ENCODE measurements around the gene CFDP1.
A peak's percentile ranks its signal among the peaks of the same experiment; 100 is the strongest.

Gene CFDP1

GRCh38 chr16:75323198-75323597 is 110.1 kb downstream of the CFDP1 start:
- Histone ChIP-seq H3K27ac (ENCODE audit: extremely low read depth, low read depth, low read length) (no peak overlapping the region), H3K4me3 (ENCODE audit: low read depth, low read length) (no peak overlapping the region), H3K36me3 (ENCODE audit: control insufficient read depth in 2 of 2, insufficient read depth in 1 of 2, low read length in 2 of 2) (no peaks in the 10 kb centered on the region), H3K4me1 (ENCODE audit: control insufficient read depth, insufficient read depth, low read length) (peaks cover 10% of the 10 kb centered on the region), H3K9me3 (ENCODE audit: control insufficient read depth, insufficient read depth, low read depth, low read length) (no peaks in the 10 kb centered on the region)
- TF ChIP-seq, protein P1, sequence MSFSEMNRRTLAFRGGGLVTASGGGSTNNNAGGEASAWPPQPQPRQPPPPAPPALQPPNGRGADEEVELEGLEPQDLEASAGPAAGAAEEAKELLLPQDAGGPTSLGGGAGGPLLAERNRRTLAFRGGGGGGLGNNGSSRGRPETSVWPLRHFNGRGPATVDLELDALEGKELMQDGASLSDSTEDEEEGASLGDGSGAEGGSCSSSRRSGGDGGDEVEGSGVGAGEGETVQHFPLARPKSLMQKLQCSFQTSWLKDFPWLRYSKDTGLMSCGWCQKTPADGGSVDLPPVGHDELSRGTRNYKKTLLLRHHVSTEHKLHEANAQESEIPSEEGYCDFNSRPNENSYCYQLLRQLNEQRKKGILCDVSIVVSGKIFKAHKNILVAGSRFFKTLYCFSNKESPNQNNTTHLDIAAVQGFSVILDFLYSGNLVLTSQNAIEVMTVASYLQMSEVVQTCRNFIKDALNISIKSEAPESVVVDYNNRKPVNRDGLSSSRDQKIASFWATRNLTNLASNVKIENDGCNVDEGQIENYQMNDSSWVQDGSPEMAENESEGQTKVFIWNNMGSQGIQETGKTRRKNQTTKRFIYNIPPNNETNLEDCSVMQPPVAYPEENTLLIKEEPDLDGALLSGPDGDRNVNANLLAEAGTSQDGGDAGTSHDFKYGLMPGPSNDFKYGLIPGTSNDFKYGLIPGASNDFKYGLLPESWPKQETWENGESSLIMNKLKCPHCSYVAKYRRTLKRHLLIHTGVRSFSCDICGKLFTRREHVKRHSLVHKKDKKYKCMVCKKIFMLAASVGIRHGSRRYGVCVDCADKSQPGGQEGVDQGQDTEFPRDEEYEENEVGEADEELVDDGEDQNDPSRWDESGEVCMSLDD (tag by site-specific recombination; IDR thresholded peaks at IDR 0.05), result no peak
- 0 out of 2 replicates have a peak, but pooled peaks have one; percentile 18 for TF ChIP-seq SCRT1 (tag by site-specific recombination; IDR thresholded peaks at IDR 0.05; ENCODE audit: borderline replicate concordance)
- TF ChIP-seq ZNF121 (tag by site-specific recombination; IDR thresholded peaks at IDR 0.05), result no peak
- 0 out of 2 replicates have a peak, but pooled peaks have one; percentile 20 for TF ChIP-seq PRDM1 (tag by site-specific recombination; IDR thresholded peaks at IDR 0.05)
- ChIA-PET POLR2A (no interaction called here), CTCF (interaction anchor here (0.6 kb wide), 1 partner anchor 187 kb away, joined by 4 read pairs; no protein-coding TSS in a partner anchor)

GRCh38 chr16:75322740-75323139 is 110.6 kb downstream of the CFDP1 start:
- Histone ChIP-seq H3K4me1 (ENCODE audit: control insufficient read depth, insufficient read depth, low read length) (peaks cover 10% of the 10 kb centered on the region), H3K9me3 (ENCODE audit: control insufficient read depth, insufficient read depth, low read depth, low read length) (no peaks in the 10 kb centered on the region), H3K4me3 (ENCODE audit: low read depth, low read length) (no peak overlapping the region), H3K36me3 (ENCODE audit: control insufficient read depth in 2 of 2, insufficient read depth in 1 of 2, low read length in 2 of 2) (no peaks in the 10 kb centered on the region; a peak in 1 of 3 replicates), H3K27ac (ENCODE audit: extremely low read depth, low read depth, low read length) (no peak overlapping the region)
- TF ChIP-seq SP2 (tag by site-specific recombination; IDR thresholded peaks at IDR 0.05) (no peak), ZFP41 (tag by site-specific recombination; IDR thresholded peaks at IDR 0.05; ENCODE audit: borderline replicate concordance) (no peak), ZNF600 (tag by site-specific recombination; IDR thresholded peaks at IDR 0.05) (no peak), OSR2 (tag by site-specific recombination; IDR thresholded peaks at IDR 0.05) (no peak), KLF16 (tag by site-specific recombination; IDR thresholded peaks at IDR 0.05) (no peak), ZNF76 (tag by site-specific recombination; IDR thresholded peaks at IDR 0.05; ENCODE audit: borderline replicate concordance, low read depth) (no peak), ZNF223 (tag by site-specific recombination; IDR thresholded peaks at IDR 0.05) (no peak), ZNF239 (tag by site-specific recombination; IDR thresholded peaks at IDR 0.05) (no peak), MYNN (tag by site-specific recombination; IDR thresholded peaks at IDR 0.05; ENCODE audit: borderline replicate concordance) (no peak), ZNF37A (tag by site-specific recombination; IDR thresholded peaks at IDR 0.05) (no peak), KLF17 (tag by site-specific recombination; IDR thresholded peaks at IDR 0.05) (no peak), HOXA7 (CRISPR knock-in tag; IDR thresholded peaks at IDR 0.05; ENCODE audit: borderline replicate concordance) (no peak), ZNF214 (tag by site-specific recombination; IDR thresholded peaks at IDR 0.05; ENCODE audit: borderline replicate concordance) (no peak), BCL11B (tag by site-specific recombination; IDR thresholded peaks at IDR 0.05; ENCODE audit: low read depth) (no peak), PRDM10 (tag by site-specific recombination; IDR thresholded peaks at IDR 0.05) (no peak)
- TF ChIP-seq, protein P2, sequence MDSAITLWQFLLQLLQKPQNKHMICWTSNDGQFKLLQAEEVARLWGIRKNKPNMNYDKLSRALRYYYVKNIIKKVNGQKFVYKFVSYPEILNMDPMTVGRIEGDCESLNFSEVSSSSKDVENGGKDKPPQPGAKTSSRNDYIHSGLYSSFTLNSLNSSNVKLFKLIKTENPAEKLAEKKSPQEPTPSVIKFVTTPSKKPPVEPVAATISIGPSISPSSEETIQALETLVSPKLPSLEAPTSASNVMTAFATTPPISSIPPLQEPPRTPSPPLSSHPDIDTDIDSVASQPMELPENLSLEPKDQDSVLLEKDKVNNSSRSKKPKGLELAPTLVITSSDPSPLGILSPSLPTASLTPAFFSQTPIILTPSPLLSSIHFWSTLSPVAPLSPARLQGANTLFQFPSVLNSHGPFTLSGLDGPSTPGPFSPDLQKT (IDR thresholded peaks at IDR 0.05; ENCODE audit: borderline replicate concordance, low read depth, low read length), result no peak
- ChIA-PET POLR2A (no interaction called here), CTCF (interaction anchor here (0.6 kb wide), 1 partner anchor 187 kb away, joined by 4 read pairs; no protein-coding TSS in a partner anchor)
